ENCODE results near the gene KIF11.

DNA sequence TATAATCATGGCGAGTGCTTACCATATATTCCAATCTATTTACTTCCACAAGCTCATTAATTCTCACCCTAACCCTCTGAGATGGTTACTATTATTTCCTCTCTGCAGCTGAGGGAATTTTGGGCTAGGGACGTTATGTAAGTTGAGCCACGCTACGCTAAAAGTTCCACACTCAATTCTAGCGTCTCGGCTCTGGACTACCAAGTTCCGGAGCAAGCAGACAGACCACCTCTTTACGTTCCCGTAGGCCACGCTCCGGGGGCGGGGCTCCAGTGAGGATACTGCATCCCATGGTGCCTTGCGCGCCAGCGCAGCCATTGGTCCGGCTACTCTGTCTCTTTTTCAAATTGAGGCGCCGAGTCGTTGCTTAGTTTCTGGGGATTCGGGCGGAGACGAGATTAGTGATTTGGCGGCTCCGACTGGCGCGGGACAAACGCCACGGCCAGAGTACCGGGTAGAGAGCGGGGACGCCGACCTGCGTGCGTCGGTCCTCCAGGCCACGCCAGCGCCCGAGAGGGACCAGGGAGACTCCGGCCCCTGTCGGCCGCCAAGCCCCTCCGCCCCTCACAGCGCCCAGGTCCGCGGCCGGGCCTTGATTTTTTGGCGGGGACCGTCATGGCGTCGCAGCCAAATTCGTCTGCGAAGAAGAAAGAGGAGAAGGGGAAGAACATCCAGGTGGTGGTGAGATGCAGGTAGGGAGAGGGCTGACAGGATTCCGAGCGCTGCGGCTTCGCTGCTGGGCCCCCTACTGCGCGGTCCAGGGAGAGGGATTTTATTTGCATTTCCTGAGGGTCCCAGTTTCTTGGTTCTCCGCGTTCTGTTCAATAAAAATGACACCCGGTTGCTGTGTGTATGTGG lies at the start of gene KIF11:
- TF ChIP-seq POLR2A (IDR thresholded peaks at IDR 0.05), result peak in 3 of 4 donors; percentile 24 to 94 (median 94)
- TF ChIP-seq, protein P1, sequence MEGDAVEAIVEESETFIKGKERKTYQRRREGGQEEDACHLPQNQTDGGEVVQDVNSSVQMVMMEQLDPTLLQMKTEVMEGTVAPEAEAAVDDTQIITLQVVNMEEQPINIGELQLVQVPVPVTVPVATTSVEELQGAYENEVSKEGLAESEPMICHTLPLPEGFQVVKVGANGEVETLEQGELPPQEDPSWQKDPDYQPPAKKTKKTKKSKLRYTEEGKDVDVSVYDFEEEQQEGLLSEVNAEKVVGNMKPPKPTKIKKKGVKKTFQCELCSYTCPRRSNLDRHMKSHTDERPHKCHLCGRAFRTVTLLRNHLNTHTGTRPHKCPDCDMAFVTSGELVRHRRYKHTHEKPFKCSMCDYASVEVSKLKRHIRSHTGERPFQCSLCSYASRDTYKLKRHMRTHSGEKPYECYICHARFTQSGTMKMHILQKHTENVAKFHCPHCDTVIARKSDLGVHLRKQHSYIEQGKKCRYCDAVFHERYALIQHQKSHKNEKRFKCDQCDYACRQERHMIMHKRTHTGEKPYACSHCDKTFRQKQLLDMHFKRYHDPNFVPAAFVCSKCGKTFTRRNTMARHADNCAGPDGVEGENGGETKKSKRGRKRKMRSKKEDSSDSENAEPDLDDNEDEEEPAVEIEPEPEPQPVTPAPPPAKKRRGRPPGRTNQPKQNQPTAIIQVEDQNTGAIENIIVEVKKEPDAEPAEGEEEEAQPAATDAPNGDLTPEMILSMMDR (IDR thresholded peaks at IDR 0.05), result peak in 2 of 6 experiments; percentile 5 to 12
